Stimulated activated CD8-positive, alpha-beta memory T cell treated with anti-CD3 and anti-CD28 coated beads, Interleukin-7, amount 100 ng/mL, for 4 hours (primary cell): ENCODE data around the gene SORCS2.

Experiments
- DNase-seq, 2 donors: peaks; one replicate each; pipeline ENCODE4 v3.0.0-alpha.2; 2020; ENCODE audit warnings: low read depth in 2 of 2

The SORCS2 gene

DNA sequence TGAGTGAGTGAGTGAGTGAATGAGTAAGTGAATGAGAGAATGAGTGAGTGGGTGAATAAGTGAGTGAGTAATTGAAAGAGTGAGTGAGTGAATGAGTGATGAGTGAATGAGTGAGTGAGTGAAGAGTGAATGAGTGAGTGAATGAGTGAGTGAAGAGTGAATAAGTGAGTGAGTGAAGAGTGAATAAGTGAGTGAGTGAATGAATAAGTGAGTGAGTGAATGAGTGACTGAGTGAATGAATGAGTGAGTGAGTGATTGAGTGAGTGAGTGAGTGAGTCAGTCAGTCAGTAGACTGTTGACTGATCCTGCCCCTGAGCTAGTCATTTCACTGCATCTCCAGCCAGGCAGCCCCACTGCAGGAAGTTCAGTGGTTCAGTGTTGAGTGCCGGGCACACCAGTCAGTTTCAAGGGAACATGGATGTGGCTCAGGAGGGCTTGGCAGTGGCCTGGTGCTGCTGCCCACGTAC lies 470.8 kb downstream of the SORCS2 start:
- no peak for DNase-seq

DNA sequence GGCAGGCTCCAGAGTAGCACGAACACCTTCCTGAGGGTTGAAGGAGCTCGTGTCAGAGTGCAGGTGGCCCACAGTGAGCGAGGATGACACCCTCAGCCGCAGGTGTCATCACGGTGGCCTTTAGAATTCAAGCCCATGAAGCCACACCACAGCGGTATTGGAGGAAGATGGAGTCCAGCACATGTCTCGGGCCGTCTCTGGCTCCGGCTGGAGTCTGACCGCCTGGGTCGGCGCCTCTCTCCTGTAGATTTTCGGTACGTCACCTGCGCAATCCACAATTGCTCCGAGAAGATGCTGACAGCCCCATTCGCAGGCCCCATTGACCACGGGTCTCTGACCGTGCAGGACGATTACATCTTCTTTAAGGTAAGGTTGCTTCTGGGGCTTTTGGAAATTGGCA lies 471.8 kb downstream of the SORCS2 start:
- no peak for DNase-seq

DNA sequence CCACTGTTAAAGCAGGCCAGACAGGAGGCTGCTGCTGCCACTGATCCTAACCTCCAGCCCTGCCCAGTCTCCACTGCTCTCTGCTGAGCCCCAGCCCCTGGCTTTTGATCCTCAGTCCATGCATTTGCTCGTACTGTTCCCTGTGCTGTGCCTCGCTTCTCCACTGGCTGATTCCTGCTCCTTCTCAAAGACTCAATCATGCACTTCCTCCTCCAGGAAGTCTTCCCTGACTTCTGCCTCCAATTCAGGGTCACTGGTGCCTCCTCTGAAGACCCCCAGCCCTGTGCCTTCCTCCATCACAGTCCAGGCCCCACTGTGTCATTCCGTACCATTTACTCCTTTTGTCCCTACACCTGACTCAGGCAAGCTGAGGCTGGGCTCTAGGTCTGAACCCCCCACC lies 473.0 kb downstream of the SORCS2 start:
- no peak for DNase-seq

DNA sequence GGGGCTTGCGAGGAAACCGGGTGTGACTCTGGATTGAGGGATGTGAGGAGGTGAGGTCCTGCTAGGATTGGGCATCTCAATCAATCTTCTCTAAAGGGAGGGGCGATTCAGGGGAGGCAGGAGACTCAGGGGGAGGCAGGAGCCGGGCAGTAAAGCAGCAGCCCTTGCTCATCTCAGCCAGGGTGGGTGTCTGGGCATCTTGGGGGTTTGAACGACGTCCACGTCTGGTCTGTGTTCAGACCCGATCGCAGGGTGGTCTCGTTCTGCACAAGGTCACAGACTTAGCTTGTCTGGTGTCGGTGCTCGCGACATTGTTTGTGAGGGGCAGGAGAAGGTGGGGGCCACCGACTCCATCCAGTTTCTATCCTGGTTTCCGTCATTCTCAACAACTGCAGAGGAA lies 473.7 kb downstream of the SORCS2 start:
- DNase-seq = no peak

DNA sequence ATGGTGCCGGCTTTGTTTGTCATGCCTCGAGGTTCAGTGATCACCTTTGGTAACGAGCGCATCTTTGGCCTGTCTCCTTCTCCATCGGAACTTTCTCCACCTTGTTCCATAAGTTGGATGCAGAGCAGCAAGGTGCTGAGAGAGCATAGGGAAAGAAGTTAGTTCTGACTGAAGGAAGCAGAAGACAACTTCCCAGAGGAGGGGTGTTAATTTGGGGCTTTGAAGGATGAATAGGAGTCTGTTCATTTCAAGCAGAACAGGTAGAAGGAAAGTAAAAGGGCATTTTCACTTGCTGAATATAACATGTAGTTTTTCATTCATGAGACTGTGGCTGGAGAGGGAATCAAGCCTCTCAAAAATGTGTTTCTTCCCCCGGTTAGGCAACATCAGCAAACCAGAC lies 474.4 kb downstream of the SORCS2 start:
- DNase-seq = no peak

DNA sequence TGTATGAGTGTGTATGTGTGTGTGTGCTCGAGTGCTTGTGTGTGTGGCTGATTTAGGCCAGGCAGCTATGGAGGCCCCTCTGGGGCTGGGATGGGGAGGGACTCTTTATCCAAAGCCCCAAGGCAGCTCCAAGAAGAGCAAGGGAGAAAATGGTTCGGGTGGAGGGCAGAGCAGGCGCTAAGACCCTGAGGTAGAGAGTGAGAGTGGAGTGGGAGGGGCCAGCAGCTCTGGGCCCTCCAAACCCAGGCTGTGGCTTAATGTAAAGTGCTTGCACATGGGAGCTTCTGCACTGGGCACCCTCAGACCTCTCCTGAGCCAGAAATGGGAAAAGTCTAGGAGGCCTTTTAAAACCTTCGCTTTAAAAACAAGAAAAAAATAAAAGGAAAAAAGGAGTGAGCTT lies 475.9 kb downstream of the SORCS2 start:
- DNase-seq = no peak

DNA sequence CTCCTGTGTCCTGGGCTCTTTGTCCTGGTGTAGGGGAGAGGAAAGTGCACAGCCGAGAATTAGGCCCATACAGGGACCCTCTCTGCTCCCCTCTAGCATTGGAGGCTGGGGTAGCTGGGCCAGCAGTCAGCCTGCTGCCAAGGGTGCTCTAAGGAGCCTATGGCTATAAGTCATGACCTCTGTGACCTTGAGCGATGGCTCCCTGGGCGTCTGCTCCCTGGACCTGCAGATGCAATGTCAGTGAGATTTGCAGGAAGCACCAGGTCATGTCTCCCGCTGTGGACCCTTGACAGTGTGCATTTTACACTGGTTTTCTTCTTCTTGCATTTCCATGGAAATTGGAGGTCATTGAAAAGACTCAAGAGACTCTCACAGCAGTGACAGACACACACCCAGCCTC lies 476.5 kb downstream of the SORCS2 start:
- DNase-seq = no peak

DNA sequence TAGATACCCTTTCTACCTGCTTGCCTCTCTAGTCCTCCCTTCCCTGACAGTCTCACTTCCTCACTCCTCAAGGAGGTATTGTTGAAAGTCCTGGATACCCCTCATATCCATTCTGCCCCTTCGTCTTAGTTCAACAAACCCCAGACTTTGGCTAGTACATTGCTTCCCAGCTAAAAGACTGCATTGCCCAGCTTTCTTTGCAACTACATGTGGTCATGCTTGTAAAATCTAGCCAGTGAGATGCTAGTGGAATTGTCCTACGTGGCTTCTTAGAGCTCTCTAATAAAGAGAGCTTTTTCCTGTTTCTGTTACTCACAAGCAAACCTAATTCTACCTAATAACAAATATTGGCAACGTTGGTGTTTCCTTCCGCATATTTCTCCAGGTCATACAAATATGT lies 480.3 kb downstream of the SORCS2 start:
- no peak for DNase-seq

DNA sequence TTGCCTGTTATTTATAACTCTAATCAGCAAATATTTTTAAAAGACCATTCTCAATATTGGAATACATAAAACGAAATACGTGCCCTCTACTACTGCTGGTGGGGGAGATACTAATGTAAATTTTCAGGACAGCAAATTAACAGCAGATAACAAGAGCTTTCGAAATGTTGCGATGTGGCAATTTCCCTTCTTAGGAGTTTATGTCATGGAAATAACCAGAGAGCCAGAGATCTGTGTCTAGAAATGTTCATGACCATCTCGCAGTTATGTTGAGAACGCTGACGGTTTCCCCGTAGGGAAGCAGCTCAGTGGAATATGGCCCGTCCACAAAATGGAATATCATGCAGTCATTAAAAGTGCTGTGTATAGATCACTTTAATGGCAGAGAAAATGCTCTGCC lies 480.8 kb downstream of the SORCS2 start:
- no peak for DNase-seq

DNA sequence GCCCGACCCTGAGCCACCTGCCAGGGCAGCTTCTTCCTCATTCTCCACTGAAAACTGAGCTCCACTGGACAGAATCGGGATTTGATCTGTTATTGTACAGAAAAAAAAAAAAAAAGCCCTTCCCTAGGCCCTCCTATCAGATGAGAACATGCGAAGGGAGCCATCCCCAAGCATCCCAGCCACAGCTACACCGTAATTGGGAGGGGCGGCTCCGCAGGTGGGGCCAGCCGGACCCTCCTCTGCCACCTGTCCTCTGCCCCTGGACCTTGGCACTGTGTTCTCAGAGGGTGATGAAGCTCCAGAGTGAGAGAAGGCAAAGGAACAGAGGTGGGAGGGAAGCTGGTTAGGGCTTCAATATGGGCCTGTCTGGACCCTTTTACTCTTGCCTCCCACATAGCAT lies 482.4 kb downstream of the SORCS2 start:
- no peak for DNase-seq

DNA sequence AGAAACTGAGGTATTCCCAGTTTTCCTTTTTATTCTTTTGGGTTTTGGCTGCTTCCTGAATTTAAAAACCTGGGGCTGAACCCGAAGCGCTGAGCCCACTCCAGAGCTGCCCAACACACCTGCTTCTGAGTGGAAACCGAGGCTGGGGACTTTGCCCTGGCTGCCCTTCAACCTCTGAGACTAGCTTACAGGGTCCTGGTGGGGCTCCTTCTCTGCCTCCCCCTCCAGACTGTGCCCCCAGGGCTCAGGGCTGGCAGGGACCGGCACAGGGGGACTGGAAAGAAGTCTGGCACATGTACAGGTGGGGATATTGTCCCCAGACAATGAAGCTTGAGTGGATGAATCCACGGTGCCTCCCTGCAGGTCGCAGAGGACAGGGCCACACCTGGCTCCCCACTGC lies 482.8 kb downstream of the SORCS2 start:
- DNase-seq = no peak

DNA sequence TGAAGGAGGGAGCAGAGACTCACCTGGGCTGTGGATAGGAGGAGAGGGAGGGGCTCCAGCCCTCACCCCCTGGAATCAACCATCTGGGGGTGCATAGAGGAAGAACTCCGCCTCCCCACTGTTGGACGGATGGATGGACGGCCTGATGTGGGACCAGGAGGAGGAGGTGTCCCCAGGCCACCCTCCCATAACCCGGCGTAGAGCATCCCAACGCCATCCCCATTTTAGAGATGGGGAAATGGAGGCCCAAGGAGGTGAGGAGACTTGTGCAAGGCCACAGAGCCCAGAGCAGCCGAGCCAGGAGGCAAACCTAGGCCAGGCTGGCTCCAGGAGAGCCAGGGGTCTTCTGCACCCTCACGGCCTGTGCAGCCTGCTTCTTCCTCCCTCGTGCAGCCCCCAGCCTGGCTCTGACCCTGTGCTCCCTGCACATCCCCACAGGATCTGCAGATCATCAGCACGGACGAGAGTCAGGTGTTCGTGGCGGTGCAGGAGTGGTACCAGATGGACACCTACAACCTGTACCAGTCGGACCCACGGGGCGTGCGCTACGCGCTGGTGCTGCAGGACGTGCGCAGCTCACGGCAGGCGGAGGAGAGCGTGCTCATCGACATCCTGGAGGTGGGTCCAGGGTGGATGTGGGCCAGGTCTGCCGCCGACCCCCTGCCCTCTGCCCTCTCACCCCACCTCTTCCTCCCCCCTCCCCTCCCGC lies 483.4 kb downstream of the SORCS2 start:
- DNase-seq = no peak

DNA sequence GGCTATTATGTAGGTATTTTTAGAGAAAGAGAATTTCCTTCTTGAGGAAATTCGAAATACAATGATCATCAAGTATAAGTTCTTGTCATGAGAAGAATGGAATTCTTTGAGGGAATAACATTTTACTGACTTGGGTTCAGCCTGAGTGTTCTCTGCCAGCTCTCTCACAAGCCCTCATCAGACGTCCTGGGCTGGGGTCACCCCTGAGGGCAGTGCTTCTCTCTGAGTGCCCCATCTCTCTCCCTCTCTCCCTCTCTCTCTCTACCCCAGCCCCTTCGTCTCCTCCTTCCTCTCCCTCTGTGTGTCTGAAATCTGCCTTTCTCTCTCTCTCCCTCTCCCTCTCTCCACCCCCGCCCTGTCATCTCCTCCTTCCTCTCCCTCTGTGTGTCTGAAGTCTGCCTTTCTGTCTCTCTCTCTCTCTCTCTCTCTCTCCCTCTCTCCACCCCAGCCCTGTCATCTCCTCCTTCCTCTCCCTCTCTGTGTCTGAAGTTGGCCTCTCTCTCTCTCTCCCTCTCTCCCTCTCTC lies 484.1 kb downstream of the SORCS2 start:
- DNase-seq = no peak

DNA sequence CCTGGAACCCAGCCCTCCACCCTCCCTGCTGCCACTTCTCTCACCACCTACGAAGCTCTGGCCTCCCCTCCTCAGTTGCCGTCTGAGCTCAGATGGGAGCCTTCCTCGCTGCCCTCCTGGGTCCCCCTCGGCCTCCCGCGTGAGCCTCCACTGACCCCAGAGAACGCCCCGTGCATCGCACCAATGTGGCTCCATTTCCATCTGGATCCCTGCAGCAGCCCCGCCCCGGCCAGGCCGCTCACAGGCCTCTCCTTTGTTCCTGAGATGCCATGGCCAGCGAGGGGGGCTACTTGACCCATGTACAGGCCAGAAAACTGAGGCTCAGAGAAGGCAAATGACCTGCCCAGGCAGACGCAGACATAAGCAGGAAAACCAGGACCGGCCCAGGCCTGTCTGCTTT lies 484.7 kb downstream of the SORCS2 start:
- DNase-seq = no peak

DNA sequence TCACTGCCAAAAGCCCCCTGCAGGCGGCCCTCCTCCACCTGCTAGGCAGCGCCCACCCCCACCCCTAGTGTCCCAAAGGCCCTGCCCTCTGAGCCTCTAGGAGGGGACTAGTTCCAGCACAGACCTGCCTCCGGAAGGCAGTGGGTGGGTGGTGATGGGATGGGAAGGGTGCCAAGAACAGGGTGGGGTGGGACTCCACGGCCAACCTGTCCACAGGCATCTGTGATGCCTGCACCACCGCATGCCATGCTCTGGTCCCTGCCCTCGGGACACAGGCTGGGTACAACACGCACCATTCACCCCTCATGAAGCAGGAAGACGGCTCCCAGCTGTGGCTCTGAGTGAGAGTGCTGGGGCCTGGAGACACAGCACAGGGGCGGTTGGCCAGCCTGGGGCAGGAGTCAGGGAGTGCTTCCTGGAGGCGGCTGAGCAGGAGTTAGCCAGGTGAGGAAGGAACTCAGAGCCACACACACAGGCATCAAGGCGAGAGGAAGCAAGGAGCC lies 485.5 kb downstream of the SORCS2 start:
- no peak for DNase-seq

DNA sequence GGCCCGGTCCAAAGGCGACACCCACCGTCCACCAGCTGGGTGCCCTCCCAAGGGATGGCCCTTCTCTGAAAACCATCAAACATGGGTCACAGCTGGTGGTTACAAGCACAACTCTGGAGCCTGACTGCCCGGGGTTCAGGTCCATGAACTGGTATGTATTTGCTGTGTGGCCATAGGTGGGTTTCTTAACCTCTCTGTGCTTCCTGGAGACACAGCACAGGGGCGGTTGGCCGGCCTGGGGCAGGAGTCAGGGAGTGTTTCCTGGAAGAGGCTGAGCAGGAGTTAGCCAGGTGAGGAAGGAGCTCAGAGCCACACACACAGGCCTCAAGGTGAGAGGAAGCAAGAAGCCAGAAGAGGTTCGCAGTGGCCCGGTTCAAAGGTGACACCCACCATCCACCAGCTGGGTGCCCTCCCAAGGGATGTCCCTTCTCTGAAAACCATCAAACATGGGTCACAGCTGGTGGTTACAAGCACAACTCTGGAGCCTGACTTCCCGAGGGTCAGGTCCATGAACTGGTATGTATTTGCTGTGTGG lies 486.0 kb downstream of the SORCS2 start:
- no peak for DNase-seq

DNA sequence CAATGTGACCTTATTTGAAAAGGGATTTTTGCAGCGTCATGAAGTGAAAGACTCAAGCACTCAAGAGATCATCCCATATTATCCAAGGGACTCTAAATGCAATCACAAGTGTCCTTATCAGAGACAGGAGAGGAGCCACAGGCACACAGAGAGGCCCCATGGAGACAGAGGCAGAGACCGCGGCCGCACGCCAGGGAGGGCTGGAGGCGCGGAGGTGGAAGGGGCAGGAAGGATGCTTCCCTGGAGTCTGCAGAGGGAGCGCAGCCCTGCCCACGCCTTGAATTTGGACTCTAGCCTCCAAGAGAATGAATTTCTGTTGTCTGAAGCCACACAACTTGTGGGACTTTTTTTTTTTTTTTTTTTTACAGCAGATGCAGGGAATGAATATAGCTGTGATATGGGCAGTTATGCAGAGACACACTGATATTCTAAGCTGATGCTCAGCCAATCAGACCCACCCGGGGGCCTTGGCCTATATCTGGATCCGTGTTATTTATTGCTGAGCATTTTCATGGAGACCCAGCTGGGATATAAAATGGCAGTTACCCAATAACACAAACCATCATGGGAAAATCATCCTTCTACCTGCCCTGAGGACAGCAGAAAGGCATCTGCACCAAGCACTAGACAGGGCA lies 487.2 kb downstream of the SORCS2 start:
- DNase-seq = no peak

DNA sequence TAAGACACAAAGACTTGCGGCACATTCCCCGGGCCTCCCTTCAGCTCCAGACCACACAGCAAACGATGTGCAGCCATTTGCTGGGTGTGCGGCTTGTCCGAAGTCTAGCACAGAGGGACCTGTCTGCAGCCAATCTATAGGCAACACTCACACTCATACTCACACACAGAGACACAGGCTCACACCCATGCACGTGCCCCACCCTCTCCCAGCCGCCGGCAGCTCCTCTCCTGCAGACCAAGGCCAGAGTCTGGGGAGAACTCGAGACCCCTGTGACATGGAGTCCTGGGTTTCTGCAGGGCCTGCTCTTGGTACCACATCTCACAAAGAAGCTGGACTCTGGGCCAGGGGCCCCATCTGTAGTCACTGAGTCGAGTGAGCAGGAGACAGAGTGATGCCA lies 487.8 kb downstream of the SORCS2 start:
- no peak for DNase-seq

DNA sequence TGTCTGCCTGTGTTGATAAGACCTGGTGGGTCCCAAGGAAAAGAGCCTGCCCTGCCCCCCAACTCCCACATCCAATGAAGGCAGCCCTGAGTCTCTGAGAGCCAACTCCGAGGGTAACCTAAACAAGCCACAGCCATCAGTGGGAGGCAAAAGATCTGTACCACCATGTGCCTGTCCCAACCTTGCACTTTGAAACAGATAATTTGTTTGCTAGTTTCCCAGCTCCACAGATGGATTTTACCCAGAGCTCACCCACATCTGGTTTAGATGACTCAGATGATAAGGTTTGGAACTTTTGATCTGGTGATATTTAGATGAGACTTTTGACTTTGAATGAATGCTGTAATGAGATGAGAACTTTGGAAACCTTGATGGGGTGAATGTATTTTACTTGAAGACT lies 488.4 kb downstream of the SORCS2 start:
- DNase-seq = no peak

DNA sequence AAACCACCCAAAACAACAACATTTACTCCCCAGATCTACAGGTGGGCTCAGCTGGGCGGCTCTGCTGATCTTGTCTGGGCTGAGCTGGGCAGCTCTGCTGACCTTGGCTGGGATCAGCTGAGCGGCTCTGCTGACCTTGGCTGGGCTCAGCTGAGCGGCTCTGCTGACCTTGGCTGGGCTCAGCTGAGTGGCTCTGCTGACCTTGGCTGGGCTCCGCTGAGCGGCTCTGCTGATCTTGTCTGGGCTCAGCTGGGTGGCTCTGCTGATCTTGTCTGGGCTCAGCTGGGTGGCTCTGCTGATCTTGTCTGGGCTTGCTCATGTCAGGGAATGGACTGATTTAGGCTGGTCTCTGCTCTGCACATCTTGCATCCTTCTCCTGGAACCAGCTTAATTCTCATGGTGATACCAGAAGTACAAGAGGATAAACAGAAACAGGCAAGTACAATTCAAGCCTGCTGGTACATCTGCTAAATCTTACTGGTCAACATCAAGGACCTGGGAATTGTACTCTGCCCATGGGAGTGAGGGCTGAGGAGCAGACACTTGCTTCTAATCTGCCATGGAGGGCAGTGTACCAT lies 490.9 kb downstream of the SORCS2 start:
- no peak for DNase-seq

DNA sequence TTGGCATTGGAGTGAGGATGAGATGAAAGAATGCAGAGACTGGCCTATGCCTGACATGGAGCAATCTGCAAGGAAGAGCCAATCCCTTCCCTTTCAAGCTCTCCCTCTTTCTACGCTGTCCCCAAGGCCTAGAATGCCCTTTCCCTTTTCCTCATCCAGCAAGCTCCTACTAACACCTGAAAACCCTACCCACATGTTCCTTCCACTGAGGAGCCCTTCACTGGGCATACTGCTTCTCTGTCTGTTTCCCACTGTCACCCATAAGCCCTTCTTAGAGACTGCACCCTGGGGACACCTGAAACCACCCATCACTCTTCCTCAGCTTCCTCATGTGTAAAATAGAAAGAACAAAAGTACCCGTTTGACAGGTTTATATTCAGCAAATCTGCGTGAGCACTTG lies 492.0 kb downstream of the SORCS2 start:
- no peak for DNase-seq

DNA sequence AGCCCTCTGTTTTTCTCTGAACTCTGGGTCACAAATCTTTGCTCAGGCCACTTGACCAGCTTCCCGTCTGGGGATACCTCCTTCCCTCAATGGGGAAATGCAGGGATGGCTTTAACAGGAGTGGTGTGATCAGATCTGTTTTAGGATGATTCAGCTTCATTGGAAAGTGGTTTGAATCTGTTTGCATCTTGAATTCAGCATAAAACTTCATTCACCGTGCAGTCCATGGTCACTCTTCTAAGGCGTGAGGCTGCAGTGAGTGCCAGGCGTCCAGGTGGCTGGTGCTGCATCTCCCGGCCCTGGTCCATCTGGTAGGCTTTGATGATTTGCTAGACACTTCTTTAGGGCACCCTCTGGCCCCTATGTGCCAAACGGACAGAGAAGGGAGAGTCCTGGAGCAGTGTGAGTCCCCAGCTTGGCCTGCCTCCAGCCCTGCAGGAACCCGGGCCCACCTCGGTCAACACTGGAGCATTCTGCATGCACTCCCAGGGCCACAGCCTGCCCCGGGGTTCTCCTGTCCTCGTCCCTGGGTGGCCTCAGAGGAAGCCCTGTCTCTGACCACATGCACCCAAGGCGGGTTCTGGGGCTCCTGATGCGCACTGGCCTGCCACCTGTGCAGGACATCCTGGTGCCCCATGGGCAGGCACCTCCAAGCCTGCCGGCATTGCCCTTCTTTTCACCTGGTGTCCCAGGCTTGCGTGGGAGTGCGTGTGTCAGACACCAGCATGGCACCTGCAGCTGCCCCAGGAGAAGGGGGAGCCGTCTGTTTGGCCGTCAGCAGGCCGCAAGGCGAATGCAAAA lies 493.9 kb downstream of the SORCS2 start:
- DNase-seq = no peak
